Pons (tissue), 1 donor: Measurements from ENCODE around the gene ENSA.
"Not testable (repeated sequence)": the region's sequence is repeated elsewhere in the genome, so short reads cannot be mapped to it uniquely, and the experiment has no call there.

Experiments used
- DNase-seq: peaks from one replicate; pipeline ENCODE4 v3.0.0-alpha.2; 2016; ENCODE audit warnings: low spot score

Gene ENSA

DNA sequence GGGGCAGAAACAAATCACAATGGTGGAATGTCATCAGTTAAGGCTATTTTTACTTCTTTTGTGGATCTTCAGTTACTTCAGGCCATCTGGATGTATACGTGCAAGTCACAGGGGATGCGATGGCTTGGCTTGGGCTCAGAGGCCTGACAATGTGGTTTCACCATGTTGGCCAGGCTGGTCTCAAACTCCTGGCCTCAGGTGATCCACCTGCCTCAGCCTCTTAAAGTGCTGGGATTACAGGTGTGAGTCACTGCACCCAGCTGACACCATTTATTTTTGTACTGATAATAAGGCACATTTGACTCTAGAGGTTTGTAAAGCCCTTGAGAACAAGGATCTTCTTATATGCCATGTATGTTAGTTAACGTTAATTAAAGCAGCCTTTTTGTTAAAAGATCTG is 48.4 kb downstream of the ENSA start:
- not testable (repeated sequence) for DNase-seq

DNA sequence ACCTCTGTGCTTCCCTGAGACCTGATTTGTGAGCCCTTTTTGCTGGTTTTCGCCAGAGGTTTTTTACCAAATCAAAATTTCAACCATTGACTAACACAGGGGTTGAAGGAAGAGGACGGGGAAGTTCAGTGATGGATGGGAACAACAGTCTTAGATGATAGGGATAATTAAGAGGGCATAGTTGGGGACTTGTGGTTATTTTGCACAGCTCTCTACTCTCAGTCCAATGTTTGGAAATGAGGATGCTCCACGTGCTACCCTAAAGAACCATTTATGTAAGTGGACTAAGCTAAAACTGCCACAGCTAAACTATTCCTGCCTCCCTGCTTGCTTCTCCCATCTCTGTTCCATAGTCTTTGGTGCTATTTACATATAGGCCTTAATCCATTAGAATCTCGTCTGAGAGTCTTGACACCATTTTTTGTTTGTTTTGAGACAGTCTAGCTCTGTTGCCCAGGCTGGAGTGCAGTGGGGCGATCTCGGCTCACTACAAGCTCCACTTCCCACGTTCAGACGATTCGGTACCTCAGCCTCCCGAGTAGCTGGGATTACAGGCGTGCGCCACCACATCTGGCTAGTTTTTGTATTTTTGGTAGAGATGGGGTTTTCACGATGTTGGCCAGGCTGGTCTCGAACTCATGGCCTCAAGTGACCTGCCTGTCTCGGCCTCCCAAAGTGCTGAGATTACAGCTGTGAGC is 49.3 kb downstream of the ENSA start:
- no peak for DNase-seq

DNA sequence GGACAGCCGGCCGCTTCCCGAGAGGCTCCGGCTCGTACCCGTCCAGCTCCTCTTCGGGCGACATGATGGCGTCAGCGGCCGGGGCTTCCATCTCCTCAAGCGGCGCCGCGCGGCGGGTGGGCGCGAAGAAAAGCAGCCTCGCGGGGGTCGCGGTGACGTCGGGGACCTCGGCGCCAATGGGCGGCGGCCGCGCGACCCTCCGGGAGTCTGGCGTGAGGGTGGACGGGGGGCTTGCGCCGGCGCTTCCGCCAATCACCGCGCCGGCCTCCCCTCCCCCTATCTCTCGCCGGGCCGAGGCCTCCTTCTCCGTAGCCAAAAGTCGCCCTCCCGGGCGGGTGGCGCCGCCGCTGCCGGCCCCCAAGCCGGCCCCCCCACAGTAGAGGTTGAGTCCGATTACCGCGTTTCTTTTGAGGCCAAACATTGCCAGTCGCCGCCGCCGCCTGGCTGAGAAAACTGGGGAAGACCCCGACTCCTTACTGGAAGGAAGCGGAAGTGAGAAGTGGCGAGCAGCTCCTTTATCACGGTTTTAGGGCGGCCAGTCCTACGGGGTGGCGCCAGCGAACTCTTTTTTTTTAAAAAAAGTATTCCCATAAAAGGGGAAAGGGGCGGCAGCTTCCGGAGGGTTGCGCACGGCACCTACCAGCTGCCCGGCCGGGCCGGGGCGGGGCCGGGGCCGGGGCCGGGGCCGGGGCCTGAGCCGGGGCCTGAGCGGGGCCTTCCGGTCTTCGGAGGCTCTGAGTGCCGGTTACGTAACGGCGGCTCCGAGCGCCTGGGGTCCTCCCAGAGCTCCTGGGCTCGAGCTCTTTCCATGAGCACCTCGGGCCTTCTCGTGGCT is 50.1 kb downstream of the ENSA start, which contains the start of gene MCL1:
Gene MCL1 (minus strand): TSS at position 501 of the 835 bp plus-strand sequence. CDS start 80 bp downstream, at position 421.
- peak; percentile 96 for DNase-seq

DNA sequence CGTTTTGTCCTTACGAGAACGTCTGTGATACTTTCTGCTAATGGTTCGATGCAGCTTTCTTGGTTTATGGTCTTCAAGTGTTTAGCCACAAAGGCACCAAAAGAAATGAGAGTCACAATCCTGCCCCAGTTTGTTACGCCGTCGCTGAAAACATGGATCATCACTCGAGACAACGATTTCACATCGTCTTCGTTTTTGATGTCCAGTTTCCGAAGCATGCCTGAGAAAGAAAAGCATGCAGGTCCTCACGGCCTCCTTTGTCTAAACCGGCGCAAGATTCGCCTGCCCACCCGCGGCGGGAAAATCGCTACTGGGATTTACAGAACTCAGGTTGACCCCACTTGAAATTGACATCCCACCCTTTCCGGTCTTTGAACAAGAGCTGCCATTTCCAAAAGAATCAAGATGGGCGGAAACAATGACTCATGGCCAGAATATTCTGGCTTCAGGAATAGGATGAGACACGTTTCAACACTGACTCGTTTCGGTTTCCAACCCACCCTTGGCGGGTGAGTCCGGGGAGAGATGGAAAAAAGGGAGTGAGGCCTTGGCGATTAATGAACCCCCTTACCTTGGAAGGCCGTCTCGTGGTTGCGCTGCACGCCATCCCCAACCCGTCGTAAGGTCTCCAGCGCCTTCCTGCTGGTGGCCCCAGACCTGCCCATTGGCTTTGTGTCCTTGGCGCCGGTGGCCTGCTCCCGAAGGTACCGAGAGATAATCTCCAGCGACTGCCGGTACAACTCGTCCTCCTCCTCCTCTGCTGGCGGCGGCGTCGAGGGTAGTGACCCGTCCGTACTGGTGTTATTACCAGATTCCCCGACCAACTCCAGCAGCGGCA is 50.9 kb downstream of the ENSA start:
- DNase-seq = peak; percentile 59

DNA sequence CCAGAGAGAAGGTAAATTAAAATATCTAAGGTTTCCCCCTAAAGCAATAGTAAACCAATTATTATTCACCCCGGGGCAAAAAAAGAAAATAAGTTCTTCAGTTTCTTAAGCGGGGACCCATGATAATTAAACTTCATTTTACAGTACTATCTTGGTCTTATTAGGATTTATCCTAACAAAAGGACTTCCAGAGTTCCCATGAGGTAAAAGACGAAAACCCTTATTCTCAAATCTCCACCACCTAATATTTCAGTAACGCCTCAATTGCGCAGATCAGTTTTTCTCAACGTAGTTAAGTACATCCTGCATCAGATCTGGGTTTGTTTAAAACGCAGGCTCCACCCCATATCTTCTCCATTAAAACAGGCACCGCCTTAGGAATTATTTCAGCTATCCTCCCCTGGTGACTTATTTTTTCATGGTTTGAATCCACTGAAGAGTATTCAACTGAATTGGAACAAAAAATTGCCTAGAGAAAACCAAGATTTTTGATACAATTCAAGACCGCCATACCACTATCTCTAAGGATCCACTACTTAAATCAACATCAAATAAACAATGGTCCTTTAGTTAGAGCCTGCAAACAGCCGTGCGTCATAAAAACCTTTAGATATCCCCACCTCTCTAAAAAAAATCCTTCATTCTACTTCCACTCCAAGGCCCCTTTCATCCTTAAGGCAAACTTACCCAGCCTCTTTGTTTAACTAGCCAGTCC is 51.7 kb downstream of the ENSA start:
- peak; percentile 31 for DNase-seq

DNA sequence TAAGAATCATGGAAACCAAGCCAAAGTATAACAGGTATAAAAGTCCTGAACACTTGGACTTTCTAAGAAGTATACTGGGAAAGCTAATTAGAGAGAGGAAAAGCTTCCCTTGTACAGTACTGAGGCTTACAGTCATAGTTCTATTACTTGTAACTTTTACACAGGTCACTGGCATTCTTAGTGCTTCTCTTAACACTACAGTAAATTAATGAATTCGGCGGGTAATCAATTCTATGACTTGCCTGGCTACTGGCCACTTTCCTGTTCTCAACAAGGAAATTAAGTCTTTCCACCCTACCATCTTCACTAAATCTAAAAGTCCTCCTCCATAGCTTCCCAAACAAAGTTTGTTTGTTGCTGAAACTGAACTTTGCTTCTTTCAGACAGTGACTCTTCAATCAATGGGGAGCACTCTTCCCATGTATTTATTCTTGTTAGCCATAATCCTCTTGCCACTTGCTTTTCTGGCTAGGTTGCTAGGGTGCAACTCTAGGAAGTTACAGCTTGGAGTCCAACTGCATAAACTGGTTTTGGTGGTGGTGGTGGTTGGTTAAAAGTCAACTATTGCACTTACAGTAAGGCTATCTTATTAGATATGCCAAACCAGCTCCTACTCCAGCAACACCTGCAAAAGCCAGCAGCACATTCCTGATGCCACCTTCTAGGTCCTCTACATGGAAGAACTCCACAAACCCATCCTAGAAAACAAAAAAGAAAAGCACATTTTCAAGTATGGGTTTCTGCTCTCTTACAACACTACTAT is 52.4 kb downstream of the ENSA start:
- DNase-seq = peak; percentile 17

DNA sequence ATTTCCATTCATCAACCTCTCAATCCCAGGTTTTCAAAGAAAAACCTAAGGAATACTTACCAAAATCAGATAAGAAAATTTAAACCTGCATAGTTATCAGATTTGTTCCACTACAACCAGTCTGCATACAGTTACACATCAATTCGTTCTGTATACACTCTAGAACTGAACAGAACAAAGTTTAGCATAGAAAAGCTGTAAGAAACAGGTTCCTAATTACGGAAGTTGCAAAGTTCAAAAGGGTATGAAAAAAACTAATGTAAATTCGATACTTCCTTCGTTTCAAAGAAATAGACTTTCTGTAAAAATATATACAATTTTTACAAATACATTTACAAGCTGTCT is 53.1 kb downstream of the ENSA start:
- DNase-seq = no peak

DNA sequence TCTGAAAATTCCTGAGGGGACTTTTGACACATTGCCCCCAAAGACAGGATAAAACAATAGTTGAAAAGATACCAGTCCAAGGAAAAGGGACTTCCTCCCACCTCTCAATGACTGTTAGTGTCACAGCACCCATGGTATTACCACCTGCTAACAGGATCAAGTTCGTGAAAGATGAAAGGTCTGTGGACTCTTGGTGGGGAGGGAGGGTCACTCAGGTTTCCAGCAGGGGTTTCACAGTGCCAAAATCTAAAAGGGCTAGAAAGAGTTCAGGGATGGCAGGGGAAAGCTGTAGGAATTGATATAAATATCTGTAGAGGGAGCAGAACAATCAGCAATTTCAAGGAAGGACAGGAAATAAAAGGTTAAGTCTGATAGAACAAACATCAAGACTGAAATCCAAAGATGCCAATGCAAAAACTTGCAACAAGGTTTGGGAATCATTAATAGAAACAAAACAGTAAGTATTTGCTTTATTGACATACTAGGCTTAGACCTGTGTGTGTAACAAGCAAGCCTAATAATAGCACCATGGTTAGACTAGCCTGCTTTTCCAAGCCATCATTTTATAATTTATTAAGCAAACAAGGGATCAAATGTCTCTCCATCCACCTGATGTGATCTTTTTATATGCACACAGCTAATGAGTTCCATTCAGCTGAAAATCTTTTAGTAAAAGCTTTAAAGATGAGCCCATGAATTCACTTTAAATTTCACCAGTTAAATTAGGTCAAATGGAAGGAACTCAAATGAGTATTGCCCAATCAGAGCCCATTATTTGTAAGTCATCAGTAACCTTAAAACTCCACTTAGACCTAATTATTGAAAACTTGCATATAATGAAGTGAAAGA is 53.7 kb downstream of the ENSA start:
- no peak for DNase-seq

DNA sequence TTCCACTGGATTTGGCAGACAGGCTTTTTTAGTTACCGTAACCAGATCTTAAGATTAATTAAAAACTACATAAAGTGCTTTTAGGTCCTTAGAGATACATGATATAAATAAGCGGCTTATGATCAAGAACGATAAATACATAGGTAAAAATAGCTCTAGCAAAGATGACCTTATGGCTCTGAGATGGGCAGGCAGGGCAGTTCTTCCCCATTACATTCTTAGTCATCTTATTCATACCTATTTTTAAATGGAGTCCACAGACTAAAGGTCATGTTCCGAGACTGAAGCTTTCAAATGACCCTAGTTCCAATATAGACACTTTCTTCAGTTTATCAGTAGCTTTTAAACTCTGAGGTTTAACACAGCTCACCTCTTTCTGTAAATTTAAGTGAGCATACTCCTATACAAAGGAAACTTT is 54.3 kb downstream of the ENSA start:
- DNase-seq = no peak

DNA sequence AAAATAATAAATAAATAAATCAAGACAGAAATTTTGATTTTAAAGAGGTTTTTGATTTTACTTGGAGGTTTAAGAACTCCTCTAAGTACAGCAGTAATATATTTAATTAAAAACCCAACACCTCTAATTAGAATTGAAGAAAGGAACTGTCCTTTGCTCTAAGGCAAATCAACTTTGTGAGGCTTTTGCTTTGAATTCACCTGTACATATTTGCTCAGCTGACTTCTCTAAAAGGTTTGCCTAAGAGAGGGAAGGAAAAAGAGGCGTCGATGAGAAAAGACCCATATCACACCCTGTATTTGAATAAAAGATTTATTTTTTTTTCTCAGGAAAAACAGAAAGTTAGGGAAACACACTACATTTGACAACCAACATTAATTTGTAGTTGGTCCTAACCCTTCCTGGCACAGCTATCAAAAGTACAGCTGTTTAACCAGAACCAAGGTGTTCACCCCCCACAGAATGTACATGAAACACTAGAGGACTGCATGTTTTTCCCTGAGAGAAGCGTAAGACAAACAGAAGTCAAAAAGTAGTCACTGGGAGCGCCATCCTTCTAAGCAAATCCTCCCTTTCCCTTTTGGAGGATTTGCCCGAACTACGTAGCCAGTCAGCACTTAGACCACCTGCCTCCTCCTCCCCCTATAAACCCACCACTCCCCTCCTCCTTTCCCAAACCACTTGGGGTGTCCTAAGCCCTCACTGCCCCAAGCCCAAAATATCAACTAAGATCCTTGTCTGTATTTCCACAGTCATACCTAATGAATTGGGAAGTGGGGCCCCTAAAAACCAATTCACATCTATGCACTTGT is 54.9 kb downstream of the ENSA start:
- DNase-seq = no peak

DNA sequence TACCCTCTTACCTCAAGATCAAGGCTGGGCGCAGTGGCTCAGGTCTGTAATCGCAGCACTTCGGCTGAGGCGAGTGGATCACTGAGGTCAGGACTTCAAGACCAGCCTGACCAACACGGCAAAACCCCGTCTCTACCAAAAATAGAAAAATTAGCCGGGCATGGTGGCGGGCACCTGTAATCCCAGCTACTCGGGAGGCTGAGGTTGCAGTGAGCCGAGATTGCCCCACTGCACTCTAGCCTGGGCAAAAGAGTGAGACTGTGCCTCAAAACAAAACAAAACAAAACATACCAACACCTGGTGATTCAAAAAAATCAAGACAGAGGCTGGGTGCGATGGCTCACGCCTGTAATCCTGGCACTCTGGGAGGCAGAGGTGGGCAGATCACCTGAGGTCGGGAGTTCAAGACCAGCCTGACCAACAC is 55.8 kb downstream of the ENSA start:
- not testable (repeated sequence) for DNase-seq

DNA sequence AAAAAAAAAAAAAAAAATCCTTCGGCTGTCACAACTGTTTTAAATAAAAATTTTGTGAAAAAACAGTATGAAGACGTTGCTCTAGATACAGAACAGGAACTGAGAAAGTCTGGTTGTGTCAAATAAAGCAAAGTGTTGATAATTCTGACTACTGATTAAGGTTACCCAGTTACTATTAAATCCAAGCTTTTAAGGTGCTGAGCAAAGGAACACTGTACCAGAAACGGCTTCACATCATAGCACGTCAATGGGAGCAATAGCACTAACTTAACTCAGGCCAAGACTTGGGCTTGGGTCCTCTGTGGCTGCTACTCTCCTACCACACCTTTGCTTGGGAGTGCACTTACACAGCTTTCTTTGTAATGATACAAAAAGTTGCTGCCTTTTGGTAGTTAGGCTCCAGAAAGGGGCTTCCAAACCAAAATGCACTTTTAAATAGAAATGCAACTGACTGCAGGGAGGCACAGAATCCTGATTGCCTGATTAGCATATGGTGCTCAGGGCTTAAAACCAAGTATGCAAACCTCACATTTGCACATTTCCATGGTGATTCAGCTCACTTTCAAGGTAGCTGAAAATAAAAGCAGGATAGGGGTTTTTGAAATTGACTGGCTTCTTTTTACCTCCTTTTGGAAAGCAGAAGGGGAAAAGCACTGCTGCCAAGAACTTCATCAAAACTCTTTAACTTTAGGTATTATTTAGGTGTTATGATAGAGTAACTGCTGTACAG is 56.3 kb downstream of the ENSA start:
- DNase-seq = no peak
